Activated CD4-positive, alpha-beta T cell treated with anti-CD3 and anti-CD28 coated beads, Interleukin-2, amount 10 ng/mL, durations not matched to agents 7 days and 5 days (primary cell): ENCODE data around the gene NAV2. TPM values are rescaled to one million over a fixed set of nuclear protein-coding genes. Genes with fewer than 3 reads are reported as not detected.

ENCODE experiments used
- CTCF ChIA-PET: fragments of 350-600 bp; sonication (Branson Sonifier 250); formaldehyde crosslinking; loops from one replicate; lab custom pipeline; 2021; ENCODE audit warnings: antibody characterized with exemption; lab: Charles Lee
- POLR2A ChIA-PET: fragments of 350-600 bp; sonication (Branson Sonifier 250); formaldehyde crosslinking; loops from one replicate; lab custom pipeline; 2021; ENCODE audit warnings: antibody characterized with exemption; lab: Charles Lee
- DNase-seq: peaks from one replicate; pipeline ENCODE4 v3.0.0-alpha.2; 2020
- H3K27ac Mint-ChIP-seq: one replicate; pipeline ENCODE4 v1.8.0; 2021; ENCODE audit warnings: mild to moderate bottlenecking, moderate library complexity, mixed read lengths
- H3K27me3 Mint-ChIP-seq: one replicate; pipeline ENCODE4 v1.8.0; 2021; ENCODE audit warnings: mixed read lengths
- H3K36me3 Mint-ChIP-seq: one replicate; pipeline ENCODE4 v1.8.0; 2021; ENCODE audit warnings: low read depth, mixed read lengths
- H3K4me1 Mint-ChIP-seq: one replicate; pipeline ENCODE4 v1.8.0; 2021; ENCODE audit warnings: mixed read lengths
- H3K4me3 Mint-ChIP-seq: one replicate; pipeline ENCODE4 v1.8.0; 2021; ENCODE audit warnings: mild to moderate bottlenecking, moderate library complexity, mixed read lengths
- H3K9me3 Mint-ChIP-seq: one replicate; pipeline ENCODE4 v1.8.0; 2021; ENCODE audit warnings: mixed read lengths
- total RNA-seq, 2 experiments: library from RNA; stranded (reverse); gene quantifications; one replicate each; pipeline ENCODE4 v1.2.3, GENCODE V29; 2021

Gene NAV2
- total RNA-seq, 2 experiments from 2014 or later, result 0.29 to 1.1 TPM

DNA sequence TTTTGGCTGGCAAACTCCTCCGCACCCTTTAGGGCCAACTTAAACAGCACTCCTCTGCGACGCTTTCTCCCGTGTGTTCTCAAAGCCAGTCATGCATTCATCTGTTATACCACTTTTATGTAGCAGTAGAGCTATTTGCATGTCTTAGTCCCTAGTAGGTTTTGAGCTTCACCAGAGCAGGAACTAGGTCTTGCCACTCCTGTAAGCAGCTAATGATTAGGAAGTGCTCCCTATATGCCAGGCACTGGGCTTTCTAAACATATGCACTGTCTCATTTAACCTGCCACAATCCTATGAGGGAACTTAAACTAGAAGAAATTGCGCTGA, 266.8 kb downstream of the NAV2 start:
- H3K4me1 Mint-ChIP-seq, result peaks cover 10% of the 10 kb centered on the region
- no peaks in the 10 kb centered on the region for H3K36me3 Mint-ChIP-seq
- H3K4me3 Mint-ChIP-seq, result no peak overlapping the region
- CTCF ChIA-PET, result no interaction called here
- POLR2A ChIA-PET, result no interaction called here
- no peak overlapping the region for H3K27ac Mint-ChIP-seq
- no peak for DNase-seq
- peaks cover 4% of the 10 kb centered on the region for H3K27me3 Mint-ChIP-seq
- no peaks in the 10 kb centered on the region for H3K9me3 Mint-ChIP-seq

DNA sequence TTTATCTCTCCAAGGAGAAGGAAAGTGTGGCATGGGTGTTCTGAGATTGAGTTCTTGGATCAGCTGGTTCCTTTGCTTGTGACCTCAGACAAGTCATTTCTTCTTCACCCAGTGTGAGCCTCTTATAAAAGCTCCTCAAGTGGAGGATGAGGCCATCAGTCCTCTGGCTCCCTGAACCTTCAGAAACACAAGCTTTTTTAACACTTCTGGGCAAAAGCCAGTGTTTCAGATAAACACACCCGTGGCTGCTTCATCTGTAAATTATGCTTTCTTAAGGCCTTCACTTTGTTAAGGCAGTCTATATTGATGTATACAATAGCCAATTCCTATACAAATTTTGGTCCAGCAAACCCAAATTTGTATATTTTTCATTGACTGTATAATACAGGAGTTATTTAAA, 267.8 kb downstream of the NAV2 start:
- Mint-ChIP-seq H3K4me1 (peaks cover 10% of the 10 kb centered on the region), H3K9me3 (no peaks in the 10 kb centered on the region), H3K27me3 (peaks cover 4% of the 10 kb centered on the region), H3K27ac (no peak overlapping the region), H3K4me3 (no peak overlapping the region), H3K36me3 (no peaks in the 10 kb centered on the region)
- ChIA-PET CTCF (interaction anchor here (0.7 to 1.6 kb wide), 2 partner anchors 27 to 199 kb away, joined by 4 to 5 read pairs; no protein-coding TSS in a partner anchor), POLR2A (no interaction called here)
- DNase-seq, result no peak

DNA sequence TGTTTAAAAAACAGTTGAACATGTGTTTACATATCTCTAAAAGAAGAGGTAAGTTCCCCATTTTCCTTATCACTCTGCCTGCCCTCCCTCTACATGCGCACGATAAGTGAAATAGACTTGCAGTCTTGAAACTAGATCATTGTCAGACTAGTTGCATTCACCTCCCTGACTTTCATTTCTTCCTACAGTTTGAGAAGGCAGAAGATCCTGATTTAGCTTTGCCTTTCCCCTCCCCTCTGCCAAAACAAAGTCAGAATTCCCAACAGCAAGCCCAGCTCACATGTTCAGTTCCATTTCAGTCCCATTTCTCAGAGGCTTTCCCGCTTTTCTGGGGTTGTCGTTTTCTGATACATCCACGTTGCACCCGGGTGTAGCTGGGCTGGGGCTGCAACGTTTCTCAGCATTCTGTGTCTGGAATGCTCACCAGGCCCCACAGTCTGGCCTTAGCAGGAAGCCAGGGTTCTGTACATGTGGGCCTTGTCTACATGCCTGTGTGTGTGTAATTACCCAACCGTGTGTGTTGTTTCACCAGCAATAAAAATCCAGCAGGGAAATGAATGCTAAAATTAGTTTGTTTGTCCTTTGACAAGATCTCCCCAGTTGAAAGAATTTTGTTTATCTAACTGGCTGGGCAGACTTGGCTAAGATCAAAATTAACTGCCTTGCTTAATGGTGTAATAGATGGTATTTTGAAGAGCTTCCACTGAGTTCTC, 268.5 kb downstream of the NAV2 start:
- POLR2A ChIA-PET, result no interaction called here
- Mint-ChIP-seq H3K36me3 (no peaks in the 10 kb centered on the region), H3K27me3 (peaks cover 4% of the 10 kb centered on the region), H3K4me1 (peaks cover 10% of the 10 kb centered on the region), H3K27ac (no peak overlapping the region), H3K4me3 (no peak overlapping the region), H3K9me3 (no peaks in the 10 kb centered on the region)
- CTCF ChIA-PET, result interaction anchor here (0.7 to 1.6 kb wide), 3 partner anchors 14 to 200 kb away, joined by 3 to 5 read pairs (median 4); no protein-coding TSS in a partner anchor
- no peak for DNase-seq

GRCh38 chr11:19982774-19983495, 270.3 kb downstream of the NAV2 start:
- H3K9me3 Mint-ChIP-seq, result no peaks in the 10 kb centered on the region
- H3K27ac Mint-ChIP-seq, result no peak overlapping the region
- no peak overlapping the region for H3K4me3 Mint-ChIP-seq
- peaks cover 4% of the 10 kb centered on the region for H3K27me3 Mint-ChIP-seq
- peaks cover 10% of the 10 kb centered on the region for H3K4me1 Mint-ChIP-seq
- ChIA-PET POLR2A (interaction anchor here (0.5 kb wide), 1 partner anchor 261 kb away, joined by 3 read pairs; no protein-coding TSS in a partner anchor), CTCF (no interaction called here)
- no peaks in the 10 kb centered on the region for H3K36me3 Mint-ChIP-seq
- no peak for DNase-seq

DNA sequence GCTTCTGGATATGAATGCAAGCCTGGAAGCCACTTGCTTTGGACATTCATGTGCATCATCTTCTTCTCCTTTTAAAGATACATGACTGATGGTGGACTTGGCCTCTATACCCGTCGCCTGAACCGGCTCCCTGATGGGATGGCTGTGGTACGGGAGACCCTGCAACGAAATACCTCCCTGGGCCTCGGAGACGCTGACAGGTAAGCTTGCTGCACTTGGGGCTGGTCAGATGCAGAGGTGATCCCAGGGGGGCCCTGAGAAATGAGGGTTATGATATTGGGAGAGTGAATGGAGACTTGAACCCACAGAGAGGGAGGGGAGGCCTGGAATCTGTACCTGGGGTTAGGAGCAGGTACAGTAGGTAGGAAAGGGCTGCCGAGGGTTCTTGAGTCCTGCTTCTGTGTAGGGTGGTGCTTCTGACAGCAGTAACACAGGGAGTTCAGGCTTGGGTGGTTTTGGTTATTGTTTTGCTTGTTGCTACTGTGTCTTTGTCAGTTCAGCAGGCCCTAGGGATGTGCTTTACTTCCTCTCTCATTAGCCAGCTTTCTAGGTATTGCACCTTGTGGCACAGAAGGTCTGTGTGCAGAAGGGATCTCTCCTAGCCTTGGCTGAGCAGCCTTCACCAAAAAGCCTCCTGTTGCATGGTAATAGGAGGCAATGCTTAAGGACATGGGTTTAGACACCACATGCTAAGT, 271.6 kb downstream of the NAV2 start:
- no peaks in the 10 kb centered on the region for H3K9me3 Mint-ChIP-seq
- CTCF ChIA-PET, result no interaction called here
- no peak overlapping the region for H3K4me3 Mint-ChIP-seq
- POLR2A ChIA-PET, result no interaction called here
- H3K4me1 Mint-ChIP-seq, result peaks cover 3% of the 10 kb centered on the region
- H3K36me3 Mint-ChIP-seq, result no peaks in the 10 kb centered on the region
- peaks cover 2% of the 10 kb centered on the region for H3K27me3 Mint-ChIP-seq
- DNase-seq, result no peak
- H3K27ac Mint-ChIP-seq, result no peak overlapping the region

- CTCF ChIA-PET, result no interaction called here
- Mint-ChIP-seq H3K27ac (no peak overlapping the region), H3K27me3 (peaks cover 2% of the 10 kb centered on the region), H3K36me3 (no peaks in the 10 kb centered on the region), H3K9me3 (no peaks in the 10 kb centered on the region), H3K4me1 (no peaks in the 10 kb centered on the region), H3K4me3 (no peak overlapping the region)
- DNase-seq, result no peak
- POLR2A ChIA-PET, result no interaction called here
Observed at GRCh38 chr11:19985111-19985510, 272.5 kb downstream of the NAV2 start.

- H3K4me3 Mint-ChIP-seq, result no peak overlapping the region
- CTCF ChIA-PET, result no interaction called here
- H3K27ac Mint-ChIP-seq, result no peak overlapping the region
- H3K36me3 Mint-ChIP-seq, result no peaks in the 10 kb centered on the region
- no peaks in the 10 kb centered on the region for H3K9me3 Mint-ChIP-seq
- POLR2A ChIA-PET, result no interaction called here
- DNase-seq, result no peak
- no peaks in the 10 kb centered on the region for H3K4me1 Mint-ChIP-seq
- H3K27me3 Mint-ChIP-seq, result no peaks in the 10 kb centered on the region
Observed at GRCh38 chr11:19987331-19987801, 274.7 kb downstream of the NAV2 start.

GRCh38 chr11:19988598-19988997, 276.0 kb downstream of the NAV2 start:
- ChIA-PET POLR2A (no interaction called here), CTCF (no interaction called here)
- no peaks in the 10 kb centered on the region for H3K36me3 Mint-ChIP-seq
- no peak overlapping the region for H3K4me3 Mint-ChIP-seq
- DNase-seq, result no peak
- no peaks in the 10 kb centered on the region for H3K4me1 Mint-ChIP-seq
- no peaks in the 10 kb centered on the region for H3K27me3 Mint-ChIP-seq
- no peaks in the 10 kb centered on the region for H3K9me3 Mint-ChIP-seq
- no peak overlapping the region for H3K27ac Mint-ChIP-seq

DNA sequence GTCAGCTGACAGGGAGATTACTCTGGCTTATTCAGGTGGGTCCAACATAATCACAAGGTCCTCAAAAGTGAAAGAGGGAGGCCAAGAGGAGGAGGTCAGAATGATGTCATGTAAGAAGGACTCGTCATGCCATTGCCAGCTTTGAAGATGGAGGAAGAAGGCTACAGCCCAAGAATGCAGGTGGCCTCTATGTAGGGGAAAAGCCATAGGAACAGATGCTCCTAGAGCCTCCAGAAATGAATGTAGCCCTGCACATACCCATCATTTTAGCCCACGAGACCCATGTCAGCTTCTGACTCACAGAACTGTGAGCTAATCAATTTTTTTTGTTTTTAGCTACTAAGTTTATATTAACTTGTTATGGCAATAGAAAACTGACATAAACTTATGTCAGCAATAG, 276.6 kb downstream of the NAV2 start:
- CTCF ChIA-PET, result no interaction called here
- no peak for DNase-seq
- H3K4me1 Mint-ChIP-seq, result no peaks in the 10 kb centered on the region
- no peaks in the 10 kb centered on the region for H3K36me3 Mint-ChIP-seq
- POLR2A ChIA-PET, result no interaction called here
- H3K4me3 Mint-ChIP-seq, result no peak overlapping the region
- no peaks in the 10 kb centered on the region for H3K9me3 Mint-ChIP-seq
- no peak overlapping the region for H3K27ac Mint-ChIP-seq
- H3K27me3 Mint-ChIP-seq, result no peaks in the 10 kb centered on the region

- no peaks in the 10 kb centered on the region for H3K36me3 Mint-ChIP-seq
- H3K9me3 Mint-ChIP-seq, result no peaks in the 10 kb centered on the region
- no peak overlapping the region for H3K27ac Mint-ChIP-seq
- no peak for DNase-seq
- no peaks in the 10 kb centered on the region for H3K27me3 Mint-ChIP-seq
- H3K4me1 Mint-ChIP-seq, result no peaks in the 10 kb centered on the region
- CTCF ChIA-PET, result no interaction called here
- POLR2A ChIA-PET, result interaction anchor here (0.7 kb wide), 1 partner anchor 11 kb away, joined by 3 read pairs; no protein-coding TSS in a partner anchor
- H3K4me3 Mint-ChIP-seq, result no peak overlapping the region
Observed at GRCh38 chr11:19992162-19992561, 279.5 kb downstream of the NAV2 start.

DNA sequence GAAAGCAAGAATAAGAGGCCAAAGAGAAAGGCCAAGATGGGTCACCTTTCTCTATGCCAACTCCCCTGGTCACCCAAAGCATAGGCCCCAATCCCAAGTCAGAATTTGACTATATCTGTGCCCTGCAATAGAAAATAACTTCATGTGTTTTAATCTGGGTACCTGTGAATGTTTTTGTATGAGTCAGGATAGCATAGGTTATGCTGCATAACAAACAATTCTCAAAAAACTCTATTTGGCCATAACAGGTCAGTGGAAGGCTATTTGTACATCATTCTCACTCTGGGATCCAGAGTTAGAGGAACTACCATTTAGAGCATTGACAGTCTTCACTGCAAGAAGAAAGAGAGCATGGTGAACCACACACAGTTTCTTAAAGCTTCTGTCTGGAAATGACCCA, 280.4 kb downstream of the NAV2 start:
- ChIA-PET CTCF (no interaction called here), POLR2A (no interaction called here)
- Mint-ChIP-seq H3K36me3 (no peaks in the 10 kb centered on the region), H3K9me3 (no peaks in the 10 kb centered on the region), H3K4me3 (no peak overlapping the region), H3K4me1 (no peaks in the 10 kb centered on the region), H3K27me3 (no peaks in the 10 kb centered on the region), H3K27ac (no peak overlapping the region)
- DNase-seq, result no peak

GRCh38 chr11:19994672-19995071, 282.0 kb downstream of the NAV2 start:
- Mint-ChIP-seq H3K27me3 (no peaks in the 10 kb centered on the region), H3K36me3 (no peaks in the 10 kb centered on the region), H3K9me3 (no peaks in the 10 kb centered on the region), H3K4me1 (no peaks in the 10 kb centered on the region), H3K27ac (no peak overlapping the region), H3K4me3 (no peak overlapping the region)
- DNase-seq, result no peak
- POLR2A ChIA-PET, result interaction anchor here (0.7 kb wide), 1 partner anchor 821 kb away, joined by 4 read pairs; no protein-coding TSS in a partner anchor
- CTCF ChIA-PET, result interaction anchor here (1.2 kb wide), 1 partner anchor 13 kb away, joined by 3 read pairs; no protein-coding TSS in a partner anchor

GRCh38 chr11:19995145-19995544, 282.5 kb downstream of the NAV2 start:
- Mint-ChIP-seq H3K36me3 (no peaks in the 10 kb centered on the region), H3K4me1 (no peaks in the 10 kb centered on the region), H3K4me3 (no peak overlapping the region), H3K27ac (no peak overlapping the region), H3K9me3 (no peaks in the 10 kb centered on the region), H3K27me3 (no peaks in the 10 kb centered on the region)
- POLR2A ChIA-PET, result no interaction called here
- CTCF ChIA-PET, result interaction anchor here (1.2 to 1.7 kb wide), 2 partner anchors 14 to 33 kb away, joined by 3 read pairs; no protein-coding TSS in a partner anchor
- DNase-seq, result no peak
